ENCODE data around the gene PLSCR5.

The PLSCR5 gene

DNA sequence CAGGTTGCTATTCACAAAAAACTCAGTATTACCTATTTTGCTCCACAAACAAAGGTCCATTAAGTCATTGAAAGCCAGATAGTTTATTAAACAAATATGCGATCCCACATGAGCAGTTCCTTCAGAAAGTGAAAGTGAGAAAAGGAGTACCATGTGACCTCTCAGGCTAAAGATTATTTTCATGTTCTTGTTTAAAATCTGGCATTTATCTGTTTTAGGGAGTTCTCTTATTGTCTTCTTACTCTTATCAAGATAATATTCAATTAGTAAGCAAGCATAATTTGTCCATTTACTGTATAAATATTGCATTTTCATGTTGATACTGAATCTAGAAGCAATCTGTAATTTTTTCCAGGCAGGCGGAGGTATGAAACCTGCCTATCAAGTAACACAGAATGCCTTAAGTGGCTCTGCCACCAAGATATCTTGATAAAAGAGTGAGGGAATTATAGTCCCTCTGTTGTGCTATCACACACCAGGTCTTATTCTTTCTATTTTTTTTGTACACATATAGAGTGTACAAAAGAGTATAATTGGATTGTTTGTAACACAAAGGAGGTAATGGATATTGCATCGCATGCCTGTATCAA lies 20.1 kb upstream of the PLSCR5 start:
- TF ChIP-seq, protein P1, sequence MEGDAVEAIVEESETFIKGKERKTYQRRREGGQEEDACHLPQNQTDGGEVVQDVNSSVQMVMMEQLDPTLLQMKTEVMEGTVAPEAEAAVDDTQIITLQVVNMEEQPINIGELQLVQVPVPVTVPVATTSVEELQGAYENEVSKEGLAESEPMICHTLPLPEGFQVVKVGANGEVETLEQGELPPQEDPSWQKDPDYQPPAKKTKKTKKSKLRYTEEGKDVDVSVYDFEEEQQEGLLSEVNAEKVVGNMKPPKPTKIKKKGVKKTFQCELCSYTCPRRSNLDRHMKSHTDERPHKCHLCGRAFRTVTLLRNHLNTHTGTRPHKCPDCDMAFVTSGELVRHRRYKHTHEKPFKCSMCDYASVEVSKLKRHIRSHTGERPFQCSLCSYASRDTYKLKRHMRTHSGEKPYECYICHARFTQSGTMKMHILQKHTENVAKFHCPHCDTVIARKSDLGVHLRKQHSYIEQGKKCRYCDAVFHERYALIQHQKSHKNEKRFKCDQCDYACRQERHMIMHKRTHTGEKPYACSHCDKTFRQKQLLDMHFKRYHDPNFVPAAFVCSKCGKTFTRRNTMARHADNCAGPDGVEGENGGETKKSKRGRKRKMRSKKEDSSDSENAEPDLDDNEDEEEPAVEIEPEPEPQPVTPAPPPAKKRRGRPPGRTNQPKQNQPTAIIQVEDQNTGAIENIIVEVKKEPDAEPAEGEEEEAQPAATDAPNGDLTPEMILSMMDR (IDR thresholded peaks at IDR 0.05; ENCODE audit: low read depth, low read length, missing control alignments), result no peak
- no peak for DNase-seq (ENCODE audit: extremely low read depth, low read depth)
- H3K4me3 ChIP-seq (replicated peaks; ENCODE audit: low read depth, low read length), result no peak overlapping the region

- no peak for DNase-seq (ENCODE audit: extremely low read depth, low read depth)
- TF ChIP-seq, protein P1 (IDR thresholded peaks at IDR 0.05; ENCODE audit: low read depth, low read length, missing control alignments), result no peak
- H3K4me3 ChIP-seq (replicated peaks; ENCODE audit: low read depth, low read length), result no peak overlapping the region
Measured at GRCh38 chr3:146621723-146622122, 16.6 kb upstream of the PLSCR5 start.

GRCh38 chr3:146612015-146612414 lies 6.9 kb upstream of the PLSCR5 start:
- no peak for DNase-seq (ENCODE audit: extremely low read depth, low read depth)
- no peak overlapping the region for H3K4me3 ChIP-seq (replicated peaks; ENCODE audit: low read depth, low read length)
- TF ChIP-seq, protein P1 (IDR thresholded peaks at IDR 0.05; ENCODE audit: low read depth, low read length, missing control alignments), result no peak

DNA sequence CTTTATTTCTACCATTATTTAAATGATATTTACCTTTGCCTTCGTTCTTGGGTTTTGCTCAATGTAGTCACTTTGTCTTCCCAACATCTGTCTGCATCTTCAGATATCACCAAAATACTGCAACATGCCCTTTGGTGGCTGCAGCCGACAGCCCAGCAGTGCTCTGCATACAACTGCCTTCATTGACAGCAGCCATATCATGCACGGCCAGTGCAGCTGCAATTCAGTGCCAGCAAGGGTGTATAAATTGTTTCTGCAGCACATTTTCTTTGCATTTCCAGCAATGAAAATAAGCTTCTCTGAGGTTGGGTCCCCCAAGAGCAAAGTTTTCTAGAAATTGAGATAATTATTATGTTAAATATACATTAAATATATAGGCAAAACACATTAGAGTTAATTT lies 6.0 kb upstream of the PLSCR5 start:
- no peak overlapping the region for H3K4me3 ChIP-seq (replicated peaks; ENCODE audit: low read depth, low read length)
- TF ChIP-seq, protein P1 (IDR thresholded peaks at IDR 0.05; ENCODE audit: low read depth, low read length, missing control alignments), result no peak
- no peak for DNase-seq (ENCODE audit: extremely low read depth, low read depth)

DNA sequence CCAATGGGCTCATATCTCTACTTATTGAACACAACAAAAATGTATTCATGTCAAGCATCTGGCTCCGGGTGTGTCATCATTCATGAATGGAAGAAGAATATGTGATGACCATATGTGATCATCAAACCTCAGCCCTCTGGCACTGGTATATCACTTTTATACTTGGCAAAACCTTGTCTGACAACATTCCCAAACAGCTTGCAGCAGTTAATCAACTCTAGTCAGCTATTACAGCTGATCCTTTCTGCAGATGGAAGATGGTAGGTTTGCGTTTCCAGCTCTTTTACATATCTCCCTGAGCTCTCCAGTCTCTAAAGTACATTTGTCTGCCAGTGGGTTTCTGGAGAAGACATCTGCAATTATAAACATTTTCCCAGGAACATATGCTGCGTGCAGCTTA lies 6.6 kb downstream of the PLSCR5 start:
- TF ChIP-seq, protein P1 (IDR thresholded peaks at IDR 0.05; ENCODE audit: low read depth, low read length, missing control alignments), result no peak
- H3K4me3 ChIP-seq (replicated peaks; ENCODE audit: low read depth, low read length), result no peak overlapping the region
- no peak for DNase-seq (ENCODE audit: extremely low read depth, low read depth)

GRCh38 chr3:146594843-146595482 lies 10.2 kb downstream of the PLSCR5 start:
- H3K4me3 ChIP-seq (replicated peaks; ENCODE audit: low read depth, low read length), result no peak overlapping the region
- no peak for DNase-seq (ENCODE audit: extremely low read depth, low read depth)
- TF ChIP-seq, protein P1 (IDR thresholded peaks at IDR 0.05; ENCODE audit: low read depth, low read length, missing control alignments), result peak; percentile 26
